Mucosa of stomach (tissue), 1 donor: ENCODE data around the gene CDH9.
"Not testable (repeated sequence)": the region's sequence is repeated elsewhere in the genome, so short reads cannot be mapped to it uniquely, and the experiment has no call there.

Experiments used
- H3K27me3 ChIP-seq: one replicate; pipeline ENCODE4 v1.7.0; 2013; ENCODE audit warnings: mild to moderate bottlenecking, low read length; ENCODE audit not compliant: control insufficient read depth, insufficient read depth
- H3K36me3 ChIP-seq: one replicate; pipeline ENCODE4 v1.7.0; 2013; ENCODE audit warnings: low read length; ENCODE audit not compliant: control insufficient read depth, insufficient read depth
- H3K4me1 ChIP-seq: one replicate; pipeline ENCODE4 v1.7.0; 2013; ENCODE audit warnings: mild to moderate bottlenecking, low read length; ENCODE audit not compliant: control insufficient read depth, insufficient read depth
- H3K4me3 ChIP-seq: one replicate; pipeline ENCODE4 v1.7.0; 2013; ENCODE audit warnings: low read length
- H3K9ac ChIP-seq: one replicate; pipeline ENCODE4 v1.7.0; 2013; ENCODE audit warnings: mild to moderate bottlenecking, low read length, moderate library complexity
- H3K9me3 ChIP-seq: one replicate; pipeline ENCODE4 v1.7.0; 2013; ENCODE audit warnings: mild to moderate bottlenecking, low read length, moderate library complexity; ENCODE audit not compliant: control insufficient read depth
- donor health status: Pancreatic carcinoma.

CDH9 gene

GRCh38 chr5:26872337-26872736 lies 166.0 kb downstream of the CDH9 start:
- no peaks in the 10 kb centered on the region for H3K27me3 ChIP-seq
- no peaks in the 10 kb centered on the region for H3K9me3 ChIP-seq
- no peaks in the 10 kb centered on the region for H3K36me3 ChIP-seq
- H3K4me3 ChIP-seq: no peak overlapping the region
- H3K9ac ChIP-seq: no peak overlapping the region
- no peaks in the 10 kb centered on the region for H3K4me1 ChIP-seq

GRCh38 chr5:26869781-26870180 lies 168.6 kb downstream of the CDH9 start:
- Histone ChIP-seq H3K9me3 (no peaks in the 10 kb centered on the region), H3K27me3 (no peaks in the 10 kb centered on the region), H3K9ac (no peak overlapping the region), H3K4me1 (no peaks in the 10 kb centered on the region), H3K4me3 (no peak overlapping the region), H3K36me3 (no peaks in the 10 kb centered on the region)

GRCh38 chr5:26868504-26868903 lies 169.9 kb downstream of the CDH9 start:
- no peak overlapping the region for H3K9ac ChIP-seq
- no peaks in the 10 kb centered on the region for H3K9me3 ChIP-seq
- no peaks in the 10 kb centered on the region for H3K27me3 ChIP-seq
- H3K4me1 ChIP-seq: no peaks in the 10 kb centered on the region
- H3K4me3 ChIP-seq: no peak overlapping the region
- H3K36me3 ChIP-seq: no peaks in the 10 kb centered on the region

- Histone ChIP-seq H3K9ac (no peak overlapping the region), H3K9me3 (no peaks in the 10 kb centered on the region), H3K4me1 (no peaks in the 10 kb centered on the region), H3K4me3 (no peak overlapping the region), H3K27me3 (no peaks in the 10 kb centered on the region), H3K36me3 (no peaks in the 10 kb centered on the region)
These were observed 174.3 kb downstream of the CDH9 start for GRCh38 chr5:26864061-26864460.

- Histone ChIP-seq H3K36me3 (no peaks in the 10 kb centered on the region), H3K27me3 (no peaks in the 10 kb centered on the region), H3K9me3 (no peaks in the 10 kb centered on the region), H3K4me3 (no peak overlapping the region), H3K9ac (no peak overlapping the region), H3K4me1 (no peaks in the 10 kb centered on the region)
These were observed 182.1 kb downstream of the CDH9 start for GRCh38 chr5:26856238-26856637.

- not testable (repeated sequence) for H3K9ac ChIP-seq, H3K4me1 ChIP-seq, H3K4me3 ChIP-seq, H3K36me3 ChIP-seq, H3K9me3 ChIP-seq, H3K27me3 ChIP-seq
These were observed 185.9 kb downstream of the CDH9 start for GRCh38 chr5:26852450-26852849.

GRCh38 chr5:26847041-26847736 lies 191.2 kb downstream of the CDH9 start:
- Histone ChIP-seq H3K4me3 (no peak overlapping the region), H3K9ac (no peak overlapping the region), H3K36me3 (no peaks in the 10 kb centered on the region), H3K27me3 (no peaks in the 10 kb centered on the region), H3K4me1 (no peaks in the 10 kb centered on the region), H3K9me3 (no peaks in the 10 kb centered on the region)

GRCh38 chr5:26843677-26844076 lies 194.7 kb downstream of the CDH9 start:
- H3K4me3 ChIP-seq: no peak overlapping the region
- H3K27me3 ChIP-seq: no peaks in the 10 kb centered on the region
- H3K9ac ChIP-seq: no peak overlapping the region
- H3K4me1 ChIP-seq: no peaks in the 10 kb centered on the region
- no peaks in the 10 kb centered on the region for H3K9me3 ChIP-seq
- no peaks in the 10 kb centered on the region for H3K36me3 ChIP-seq

- H3K27me3 ChIP-seq: no peaks in the 10 kb centered on the region
- no peaks in the 10 kb centered on the region for H3K36me3 ChIP-seq
- H3K4me1 ChIP-seq: no peaks in the 10 kb centered on the region
- no peak overlapping the region for H3K4me3 ChIP-seq
- no peaks in the 10 kb centered on the region for H3K9me3 ChIP-seq
- H3K9ac ChIP-seq: no peak overlapping the region
These were observed 204.8 kb downstream of the CDH9 start for GRCh38 chr5:26833596-26833995.
